B cell (primary cell): ENCODE data around the gene RAC3. TPM values are rescaled to one million over a fixed set of nuclear protein-coding genes. Genes with fewer than 3 reads are reported as not detected.

Experiments used
- ATAC-seq: fragments of 200-7000 bp; cut with Tn5 transposase; one replicate; pipeline ENCODE4 v1.10.0; 2021; ENCODE audit warnings: low read depth, mild to moderate bottlenecking, moderate number of reproducible peaks, moderate library complexity
- CTCF ChIA-PET: fragments of 350-600 bp; sonication (Branson Sonifier 250); formaldehyde crosslinking; loops from one replicate; lab custom pipeline; 2021; ENCODE audit warnings: antibody characterized with exemption, inconsistent platforms; lab: Charles Lee
- POLR2A ChIA-PET: fragments of 350-600 bp; sonication (Branson Sonifier 250); formaldehyde crosslinking; loops from one replicate; lab custom pipeline; 2021; ENCODE audit warnings: antibody characterized with exemption; lab: Charles Lee
- DNase-seq: peaks from one replicate; pipeline ENCODE4 v3.0.0; 2013
- H2AFZ ChIP-seq: 2 replicates; pipeline ENCODE4 v1.6.1; 2012; ENCODE audit warnings: mild to moderate bottlenecking, low read depth, low read length; ENCODE audit not compliant: insufficient read depth, poor library complexity, severe bottlenecking
- H3K27ac ChIP-seq, 2 donors: 1 replicate in 1 of 2; 2 replicates in 1 of 2; pipeline ENCODE4 v1.5.1; 2012 to 2013; ENCODE audit warnings: low read length in 2 of 2, mild to moderate bottlenecking in 2 of 2, moderate library complexity in 1 of 2
- H3K27me3 ChIP-seq, 4 experiments: fragments of 200-600 bp in 1 of 4; sonication (generic) in 1 of 4; replicated peaks in 1 of 4; 1 replicate in 2 of 4; 2 replicates in 2 of 4; pipeline versions ENCODE4 v1.6.1 to v1.7.0; 2013 to 2016; ENCODE audit warnings: low read length in 3 of 4, mild to moderate bottlenecking in 2 of 4, mixed read lengths in 1 of 4, moderate library complexity in 1 of 4; ENCODE audit not compliant: insufficient read depth in 4 of 4, control insufficient read depth in 3 of 4; ENCODE audit errors: control extremely low read depth in 1 of 4
- H3K36me3 ChIP-seq, 2 experiments: replicated peaks in 1 of 2; 1 replicate in 1 of 2; 2 replicates in 1 of 2; pipeline versions ENCODE4 v1.6.1 to v1.7.1; 2013; ENCODE audit warnings: low read length in 1 of 2; ENCODE audit not compliant: insufficient read depth in 2 of 2, control insufficient read depth in 1 of 2; ENCODE audit errors: control extremely low read depth in 1 of 2, extremely low read depth in 1 of 2
- H3K4me1 ChIP-seq, 2 donors: fragments of 200-600 bp in 1 of 2; sonication (generic) in 1 of 2; 1 replicate in 1 of 2; 2 replicates in 1 of 2; pipeline versions ENCODE4 v1.5.1 to v1.6.1; 2013 to 2017; ENCODE audit warnings: low read length in 2 of 2; ENCODE audit not compliant: control insufficient read depth in 2 of 2, insufficient read depth in 2 of 2
- H3K4me2 ChIP-seq: replicated peaks from 2 replicates; pipeline ENCODE3; 2012; ENCODE audit warnings: mild to moderate bottlenecking, low read depth, low read length; ENCODE audit not compliant: poor library complexity, severe bottlenecking
- H3K4me3 ChIP-seq, 5 experiments: fragments of 200-600 bp in 1 of 5; sonication (generic) in 1 of 5; 1 replicate in 3 of 5; 2 replicates in 2 of 5; pipeline versions ENCODE4 v1.5.1 to v1.7.0; 2011 to 2016; ENCODE audit warnings: low read length in 4 of 5, mild to moderate bottlenecking in 4 of 5, low read depth in 2 of 5, control low read depth in 1 of 5, moderate library complexity in 1 of 5; ENCODE audit not compliant: insufficient read depth in 1 of 5; ENCODE audit errors: control extremely low read depth in 1 of 5, extremely low read depth in 1 of 5
- H3K79me2 ChIP-seq: fragments of 200-600 bp; sonication (generic); one replicate; pipeline ENCODE4 v1.6.0; 2016; ENCODE audit warnings: low read length; ENCODE audit not compliant: control insufficient read depth, insufficient read depth
- H3K9ac ChIP-seq: fragments of 200-600 bp; sonication (generic); 2 replicates; pipeline ENCODE4 v1.6.1; 2017; ENCODE audit warnings: mild to moderate bottlenecking, low read length, moderate library complexity
- H3K9me3 ChIP-seq, 3 donors: one replicate each; pipeline versions ENCODE4 v1.6.1 to v1.7.1; 2013; ENCODE audit warnings: low read length in 2 of 3; ENCODE audit not compliant: control insufficient read depth in 2 of 3, insufficient read depth in 1 of 3; ENCODE audit errors: control extremely low read depth in 1 of 3
- H4K20me1 ChIP-seq: 2 replicates; pipeline ENCODE4 v1.6.0; 2012; ENCODE audit warnings: mild to moderate bottlenecking, low read length; ENCODE audit not compliant: insufficient read depth, control insufficient read depth, poor library complexity, severe bottlenecking
- H3K27ac Mint-ChIP-seq: one replicate; pipeline ENCODE4 v1.8.0; 2021; ENCODE audit warnings: mixed read lengths
- H3K27me3 Mint-ChIP-seq: one replicate; pipeline ENCODE4 v1.8.0; 2021; ENCODE audit warnings: mixed read lengths
- H3K4me1 Mint-ChIP-seq: one replicate; pipeline ENCODE4 v1.8.0; 2021; ENCODE audit warnings: mixed read lengths
- H3K4me3 Mint-ChIP-seq: one replicate; pipeline ENCODE4 v1.8.0; 2021; ENCODE audit warnings: mixed read lengths
- H3K9me3 Mint-ChIP-seq: one replicate; pipeline ENCODE4 v1.8.0; 2022; ENCODE audit warnings: mixed read lengths; ENCODE audit not compliant: insufficient read depth
- EZH2 ChIP-seq: IDR thresholded peaks from 2 replicates; pipeline ENCODE4 v1.6.1; 2012; ENCODE audit warnings: borderline replicate concordance, low read depth, mild to moderate bottlenecking, moderate library complexity, low read length; ENCODE audit not compliant: insufficient read depth, poor library complexity, severe bottlenecking
- WGBS: methylation state at CpG from one replicate; pipeline ENCODE4 v1.1.5; 2013; ENCODE audit warnings: missing lambda C conversion rate; ENCODE audit not compliant: insufficient coverage; 5-methylcytosine and 5-hydroxymethylcytosine counted together
- intact Hi-C: fragments of 100-400 bp; cut with micrococcal nuclease; formaldehyde crosslinking; loops from one replicate; pipeline ENCODE4 v1.10.0; 2022
- polyA plus RNA-seq: library from polyadenylated mRNA; depleted of rRNA; stranded (reverse); fragments of >200 nt; gene quantifications from 2 replicates; pipeline ENCODE4 v1.2.3, GENCODE V29; 2012
- total RNA-seq, 2 donors: library from RNA; stranded (reverse); fragments of 120-200 nt in 1 of 2; gene quantifications; 1 replicate in 1 of 2; 2 replicates in 1 of 2; pipeline versions ENCODE4 v1.2.3 to v1.2.4, GENCODE V29; 2013 to 2022
- TF ChIP-seq, protein P1 (sequence below): fragments of 200-600 bp; IDR thresholded peaks from one replicate; pipeline ENCODE4 v1.8.0; 2022; ENCODE audit warnings: antibody characterized with exemption, mild to moderate bottlenecking

Gene RAC3
- total and polyA plus RNA-seq, 2 donors (not counting 1 experiment from before 2014, with no cell fraction given) = 0.62 to 2.0 TPM

- Histone ChIP-seq H4K20me1 (peaks cover 32% of the 10 kb centered on the region), H3K9me3 (no peaks in the 10 kb centered on the region), H2AFZ (no peak overlapping the region), H3K27me3 (no peaks in the 10 kb centered on the region), H3K4me2 (no peak overlapping the region), H3K9ac (no peak overlapping the region), H3K36me3 (peaks cover 0 to 8% of the 10 kb centered on the region in 2 experiments), H3K27ac (no peak overlapping the region), H3K4me1 (no peaks in the 10 kb centered on the region), H3K79me2 (peaks cover 42% of the 10 kb centered on the region), H3K4me3 (no peak overlapping the region)
- DNase-seq = no peak
- CTCF ChIA-PET = no interaction called here
- H3K9me3 Mint-ChIP-seq = no peaks in the 10 kb centered on the region
- no peaks in the 10 kb centered on the region for H3K27me3 Mint-ChIP-seq
- TF ChIP-seq, protein P1, sequence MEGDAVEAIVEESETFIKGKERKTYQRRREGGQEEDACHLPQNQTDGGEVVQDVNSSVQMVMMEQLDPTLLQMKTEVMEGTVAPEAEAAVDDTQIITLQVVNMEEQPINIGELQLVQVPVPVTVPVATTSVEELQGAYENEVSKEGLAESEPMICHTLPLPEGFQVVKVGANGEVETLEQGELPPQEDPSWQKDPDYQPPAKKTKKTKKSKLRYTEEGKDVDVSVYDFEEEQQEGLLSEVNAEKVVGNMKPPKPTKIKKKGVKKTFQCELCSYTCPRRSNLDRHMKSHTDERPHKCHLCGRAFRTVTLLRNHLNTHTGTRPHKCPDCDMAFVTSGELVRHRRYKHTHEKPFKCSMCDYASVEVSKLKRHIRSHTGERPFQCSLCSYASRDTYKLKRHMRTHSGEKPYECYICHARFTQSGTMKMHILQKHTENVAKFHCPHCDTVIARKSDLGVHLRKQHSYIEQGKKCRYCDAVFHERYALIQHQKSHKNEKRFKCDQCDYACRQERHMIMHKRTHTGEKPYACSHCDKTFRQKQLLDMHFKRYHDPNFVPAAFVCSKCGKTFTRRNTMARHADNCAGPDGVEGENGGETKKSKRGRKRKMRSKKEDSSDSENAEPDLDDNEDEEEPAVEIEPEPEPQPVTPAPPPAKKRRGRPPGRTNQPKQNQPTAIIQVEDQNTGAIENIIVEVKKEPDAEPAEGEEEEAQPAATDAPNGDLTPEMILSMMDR = no peak
- no peak for TF ChIP-seq EZH2
- POLR2A ChIA-PET = no interaction called here
- H3K27ac Mint-ChIP-seq = no peak overlapping the region
- ATAC-seq = no peak
- 98% methylated on average over 25 of the region's 25 CpGs for WGBS
- H3K4me3 Mint-ChIP-seq = no peak overlapping the region
- peaks cover 3% of the 10 kb centered on the region for H3K4me1 Mint-ChIP-seq
- intact Hi-C loops = no loop called here
These were observed 40.4 kb upstream of the RAC3 start for GRCh38 chr17:81990836-81991683.

GRCh38 chr17:81991684-81992305 lies 39.7 kb upstream of the RAC3 start:
- DNase-seq (no peak), ATAC-seq (no peak)
- H4K20me1 ChIP-seq = peaks cover 27% of the 10 kb centered on the region
- no peak overlapping the region for H3K27ac ChIP-seq
- H3K36me3 ChIP-seq = peaks cover 0 to 3% of the 10 kb centered on the region in 2 experiments
- H3K9me3 ChIP-seq = no peaks in the 10 kb centered on the region
- ChIA-PET POLR2A (no interaction called here), CTCF (no interaction called here)
- no peaks in the 10 kb centered on the region for H3K27me3 ChIP-seq
- peaks cover 36% of the 10 kb centered on the region for H3K79me2 ChIP-seq
- no peak overlapping the region for H2AFZ ChIP-seq
- Mint-ChIP-seq H3K9me3 (no peaks in the 10 kb centered on the region), H3K27ac (no peak overlapping the region), H3K4me1 (peaks cover 3% of the 10 kb centered on the region), H3K4me3 (no peak overlapping the region), H3K27me3 (no peaks in the 10 kb centered on the region)
- H3K4me2 ChIP-seq = no peak overlapping the region
- H3K9ac ChIP-seq = no peak overlapping the region
- TF ChIP-seq, protein P1 = no peak
- TF ChIP-seq EZH2 = no peak
- WGBS = 85% methylated on average over 27 of the region's 31 CpGs
- no peaks in the 10 kb centered on the region for H3K4me1 ChIP-seq
- intact Hi-C loops = no loop called here
- no peak overlapping the region for H3K4me3 ChIP-seq
